Mesenchymal stem cell (in vitro differentiated cells and primary cell): ENCODE measurements around the gene CAMTA1.

Experiments
- DNase-seq: peaks from one replicate; pipeline ENCODE4 v3.0.0-alpha.2; 2013
- H2AFZ ChIP-seq: one replicate; pipeline ENCODE4 v1.6.1; 2013; ENCODE audit warnings: low read depth, mild to moderate bottlenecking, control low read depth, inconsistent platforms, low read length, moderate library complexity
- H2AK5ac ChIP-seq: 2 replicates; pipeline ENCODE4 v1.6.1; 2013; ENCODE audit warnings: low read length, moderate library complexity, mild to moderate bottlenecking, inconsistent platforms; ENCODE audit not compliant: severe bottlenecking
- H2BK120ac ChIP-seq: one replicate; pipeline ENCODE4 v1.6.1; 2013; ENCODE audit warnings: low read depth, mild to moderate bottlenecking, inconsistent platforms, low read length, moderate library complexity
- H2BK12ac ChIP-seq, 2 experiments: one replicate each; pipeline ENCODE4 v1.6.1; 2013; ENCODE audit warnings: inconsistent platforms in 2 of 2, low read length in 2 of 2, mild to moderate bottlenecking in 2 of 2, moderate library complexity in 2 of 2, control low read depth in 1 of 2
- H2BK15ac ChIP-seq: one replicate; pipeline ENCODE4 v1.6.1; 2013; ENCODE audit warnings: mild to moderate bottlenecking, low read depth, inconsistent platforms; ENCODE audit not compliant: poor library complexity, severe bottlenecking
- H2BK5ac ChIP-seq: 2 replicates; pipeline ENCODE4 v1.6.1; 2013; ENCODE audit warnings: low read depth, mild to moderate bottlenecking, low read length, control low read depth, inconsistent platforms; ENCODE audit not compliant: poor library complexity, severe bottlenecking
- H3K14ac ChIP-seq, 2 experiments: one replicate each; pipeline ENCODE4 v1.6.1; 2013; ENCODE audit warnings: inconsistent platforms in 2 of 2, low read length in 2 of 2, control low read depth in 1 of 2, mild to moderate bottlenecking in 1 of 2, moderate library complexity in 1 of 2
- H3K18ac ChIP-seq, 2 experiments: one replicate each; pipeline ENCODE4 v1.6.1; 2013; ENCODE audit warnings: inconsistent platforms in 2 of 2, low read length in 2 of 2, control low read depth in 1 of 2, low read depth in 1 of 2, mild to moderate bottlenecking in 1 of 2
- H3K23ac ChIP-seq, 2 experiments: one replicate each; pipeline ENCODE4 v1.6.1; 2013; ENCODE audit warnings: inconsistent platforms in 2 of 2, low read length in 2 of 2, mild to moderate bottlenecking in 2 of 2, moderate library complexity in 2 of 2, control low read depth in 1 of 2
- H3K27ac ChIP-seq: 2 replicates; pipeline ENCODE4 v1.5.1; 2013; ENCODE audit warnings: mild to moderate bottlenecking, moderate library complexity, low read length, control low read depth, inconsistent platforms; ENCODE audit not compliant: poor library complexity, severe bottlenecking
- H3K27me3 ChIP-seq, 2 experiments: 2 replicates each; pipeline versions ENCODE4 v1.6.1 to v1.7.0; 2013; ENCODE audit warnings: low read length in 2 of 2, mild to moderate bottlenecking in 2 of 2, moderate library complexity in 2 of 2, control low read depth in 1 of 2, inconsistent platforms in 1 of 2; ENCODE audit not compliant: control insufficient read depth in 1 of 2, insufficient read depth in 1 of 2
- H3K36me3 ChIP-seq, 2 experiments: 2 replicates each; pipeline versions ENCODE4 v1.6.1 to v1.7.0; 2013; ENCODE audit warnings: low read length in 2 of 2, control low read depth in 1 of 2, inconsistent platforms in 1 of 2, low read depth in 1 of 2, mild to moderate bottlenecking in 1 of 2; ENCODE audit not compliant: insufficient read depth in 2 of 2, control insufficient read depth in 1 of 2
- H3K4ac ChIP-seq, 2 experiments: one replicate each; pipeline ENCODE4 v1.6.1; 2013; ENCODE audit warnings: inconsistent platforms in 2 of 2, low read length in 2 of 2, mild to moderate bottlenecking in 2 of 2, moderate library complexity in 2 of 2, control low read depth in 1 of 2, low read depth in 1 of 2
- H3K4me1 ChIP-seq: 2 replicates; pipeline ENCODE4 v1.6.1; 2013; ENCODE audit warnings: low read depth, low read length, control low read depth; ENCODE audit not compliant: control insufficient read depth, insufficient read depth
- H3K4me2 ChIP-seq: 2 replicates; pipeline ENCODE4 v1.6.1; 2013; ENCODE audit warnings: low read length, mild to moderate bottlenecking, inconsistent platforms; ENCODE audit not compliant: poor library complexity, severe bottlenecking
- H3K4me3 ChIP-seq, 2 experiments: 2 replicates each; pipeline versions ENCODE4 v1.5.1 to v1.7.0; 2013; ENCODE audit warnings: low read length in 2 of 2, mild to moderate bottlenecking in 2 of 2, control low read depth in 1 of 2, low read depth in 1 of 2; ENCODE audit not compliant: insufficient read depth in 1 of 2
- H3K79me1 ChIP-seq: replicated peaks from 2 replicates; pipeline ENCODE4 v1.6.1; 2013; ENCODE audit warnings: mild to moderate bottlenecking, control low read depth, low read length, inconsistent platforms; ENCODE audit not compliant: poor library complexity, severe bottlenecking
- H3K9ac ChIP-seq: 2 replicates; pipeline ENCODE4 v1.7.0; 2013; ENCODE audit warnings: mild to moderate bottlenecking, low read length, moderate library complexity
- H3K9me3 ChIP-seq: 2 replicates; pipeline ENCODE4 v1.7.0; 2013; ENCODE audit warnings: mild to moderate bottlenecking, low read length; ENCODE audit not compliant: control insufficient read depth
- H4K8ac ChIP-seq: one replicate; pipeline ENCODE4 v1.6.1; 2013; ENCODE audit warnings: inconsistent platforms, mild to moderate bottlenecking, low read length, moderate library complexity
- H4K91ac ChIP-seq: one replicate; pipeline ENCODE4 v1.6.1; 2013; ENCODE audit warnings: mild to moderate bottlenecking, low read length, inconsistent platforms
- WGBS: methylation state at CpG from one replicate; pipeline ENCODE4 v1.1.7; 2013; ENCODE audit warnings: mixed read lengths; 5-methylcytosine and 5-hydroxymethylcytosine counted together

The CAMTA1 gene

GRCh38 chr1:7621334-7622219 lies 836.3 kb downstream of the CAMTA1 start:
- H2BK120ac ChIP-seq = no peak overlapping the region
- H3K27me3 ChIP-seq = peaks cover 52 to 62% of the 10 kb centered on the region in 2 experiments
- no peaks in the 10 kb centered on the region for H3K4me1 ChIP-seq
- no peak overlapping the region for H2AK5ac ChIP-seq
- no peaks in the 10 kb centered on the region for H3K9me3 ChIP-seq
- no peak overlapping the region for H3K4ac ChIP-seq
- H2BK5ac ChIP-seq = no peak overlapping the region
- H2BK15ac ChIP-seq = no peak overlapping the region
- no peaks in the 10 kb centered on the region for H3K36me3 ChIP-seq
- no peak overlapping the region for H3K14ac ChIP-seq
- H3K4me3 ChIP-seq = no peak overlapping the region
- no peak overlapping the region for H2BK12ac ChIP-seq
- H4K91ac ChIP-seq = no peak overlapping the region
- no peak for DNase-seq
- no peak overlapping the region for H2AFZ ChIP-seq
- WGBS = 59% methylated on average over 20 of the region's 24 CpGs
- H3K27ac ChIP-seq = no peak overlapping the region
- no peak overlapping the region for H3K9ac ChIP-seq
- H4K8ac ChIP-seq = no peak overlapping the region
- no peaks in the 10 kb centered on the region for H3K79me1 ChIP-seq
- H3K23ac ChIP-seq = no peak overlapping the region
- no peak overlapping the region for H3K4me2 ChIP-seq
- no peak overlapping the region for H3K18ac ChIP-seq

DNA sequence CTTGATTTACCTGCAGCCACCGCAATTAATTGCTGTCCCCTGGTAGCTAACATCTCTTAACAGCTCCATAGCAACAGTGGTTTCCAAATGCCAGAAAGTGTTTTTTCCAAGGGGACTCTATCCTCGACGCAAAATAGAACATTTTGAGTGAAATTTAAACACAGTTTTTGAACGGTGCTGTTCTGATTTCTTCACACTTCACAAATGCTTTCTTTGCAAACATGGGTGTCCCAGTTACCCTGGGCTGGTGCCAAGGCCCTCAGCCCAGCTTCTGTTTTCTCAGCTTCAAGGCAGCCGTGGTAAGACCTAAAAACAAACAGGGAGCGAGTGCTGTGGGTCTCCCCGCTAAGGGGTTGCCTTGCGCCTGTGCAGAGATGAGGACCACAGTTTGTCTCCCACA lies 838.6 kb downstream of the CAMTA1 start:
- H4K8ac ChIP-seq = no peak overlapping the region
- H3K23ac ChIP-seq = no peak overlapping the region
- no peaks in the 10 kb centered on the region for H3K79me1 ChIP-seq
- WGBS = 89% methylated on average over 8 of the region's 8 CpGs
- no peak overlapping the region for H3K27ac ChIP-seq
- no peaks in the 10 kb centered on the region for H3K36me3 ChIP-seq
- H3K18ac ChIP-seq = no peak overlapping the region
- no peak overlapping the region for H3K4ac ChIP-seq
- H3K4me2 ChIP-seq = no peak overlapping the region
- H4K91ac ChIP-seq = no peak overlapping the region
- H2AK5ac ChIP-seq = no peak overlapping the region
- H2BK15ac ChIP-seq = no peak overlapping the region
- H2BK120ac ChIP-seq = no peak overlapping the region
- no peak for DNase-seq
- H2BK12ac ChIP-seq = no peak overlapping the region
- no peak overlapping the region for H3K9ac ChIP-seq
- H3K4me1 ChIP-seq = no peaks in the 10 kb centered on the region
- H3K9me3 ChIP-seq = no peaks in the 10 kb centered on the region
- H3K14ac ChIP-seq = no peak overlapping the region
- H3K27me3 ChIP-seq = peaks cover 65 to 79% of the 10 kb centered on the region in 2 experiments
- no peak overlapping the region for H3K4me3 ChIP-seq
- no peak overlapping the region for H2BK5ac ChIP-seq
- no peak overlapping the region for H2AFZ ChIP-seq

GRCh38 chr1:7624791-7625355 lies 839.6 kb downstream of the CAMTA1 start:
- Histone ChIP-seq H3K27me3 (peaks cover 74 to 84% of the 10 kb centered on the region in 2 experiments), H2AK5ac (no peak overlapping the region), H3K9me3 (no peaks in the 10 kb centered on the region), H2BK120ac (no peak overlapping the region), H3K79me1 (no peaks in the 10 kb centered on the region), H3K4me2 (no peak overlapping the region), H3K4me3 (no peak overlapping the region), H3K4ac (no peak overlapping the region), H4K8ac (no peak overlapping the region), H3K23ac (no peak overlapping the region), H3K4me1 (no peaks in the 10 kb centered on the region), H3K9ac (no peak overlapping the region), H2BK15ac (no peak overlapping the region), H3K36me3 (no peaks in the 10 kb centered on the region), H3K18ac (no peak overlapping the region), H2BK5ac (no peak overlapping the region), H3K27ac (no peak overlapping the region), H2AFZ (no peak overlapping the region), H3K14ac (no peak overlapping the region), H4K91ac (no peak overlapping the region), H2BK12ac (no peak overlapping the region)
- 80% methylated on average over 7 of the region's 7 CpGs for WGBS
- no peak for DNase-seq

- WGBS = 83% methylated on average over 12 of the region's 12 CpGs
- H3K9me3 ChIP-seq = no peaks in the 10 kb centered on the region
- H4K91ac ChIP-seq = no peak overlapping the region
- peaks cover 77 to 83% of the 10 kb centered on the region in 2 experiments for H3K27me3 ChIP-seq
- no peak overlapping the region for H3K18ac ChIP-seq
- no peak overlapping the region for H2BK12ac ChIP-seq
- no peaks in the 10 kb centered on the region for H3K79me1 ChIP-seq
- no peak overlapping the region for H3K4me2 ChIP-seq
- H4K8ac ChIP-seq = no peak overlapping the region
- H3K9ac ChIP-seq = no peak overlapping the region
- no peak overlapping the region for H3K27ac ChIP-seq
- H2AFZ ChIP-seq = no peak overlapping the region
- no peak overlapping the region for H2BK5ac ChIP-seq
- no peaks in the 10 kb centered on the region for H3K4me1 ChIP-seq
- no peaks in the 10 kb centered on the region for H3K36me3 ChIP-seq
- no peak overlapping the region for H2BK120ac ChIP-seq
- H2AK5ac ChIP-seq = no peak overlapping the region
- H3K4ac ChIP-seq = no peak overlapping the region
- H2BK15ac ChIP-seq = no peak overlapping the region
- no peak overlapping the region for H3K23ac ChIP-seq
- no peak overlapping the region for H3K4me3 ChIP-seq
- no peak overlapping the region for H3K14ac ChIP-seq
- no peak for DNase-seq
These were observed 840.1 kb downstream of the CAMTA1 start for GRCh38 chr1:7625401-7625800.
